Measurements from ENCODE around the gene FBXO47.

The FBXO47 gene

DNA sequence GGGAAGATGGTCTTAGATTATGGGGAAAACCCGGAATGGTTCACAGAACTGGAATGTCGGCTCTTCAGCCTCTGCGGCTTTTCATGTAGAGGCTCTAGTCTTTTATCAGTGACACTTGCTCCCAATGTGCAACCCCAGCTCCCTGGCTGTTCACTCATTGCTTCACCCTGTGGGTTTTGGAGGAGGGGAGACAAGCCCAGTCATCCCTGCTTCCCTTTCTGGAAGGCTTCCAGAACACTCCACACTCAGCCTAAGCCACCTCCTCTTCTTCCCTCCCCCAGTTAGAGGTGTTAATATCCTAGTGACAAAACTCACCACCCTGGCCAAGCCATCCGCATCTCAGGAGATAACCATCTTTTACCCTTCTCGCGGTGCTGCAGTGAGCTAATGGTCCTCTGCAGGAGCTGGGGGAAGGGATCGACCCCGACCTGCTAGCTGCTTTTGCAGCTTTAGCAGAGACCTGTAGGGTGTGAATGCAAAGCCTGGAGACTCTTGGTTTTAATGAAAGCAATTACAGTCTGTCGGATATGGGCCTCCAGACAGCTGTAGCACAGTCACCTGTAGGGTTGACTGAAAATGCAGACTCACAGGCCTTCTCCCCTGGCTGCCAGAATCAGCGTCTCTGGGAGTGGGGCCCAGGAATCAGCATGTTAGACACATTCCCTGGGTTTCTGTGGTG is 66.1 kb downstream of the FBXO47 start:
- no peak for FAIRE-seq

DNA sequence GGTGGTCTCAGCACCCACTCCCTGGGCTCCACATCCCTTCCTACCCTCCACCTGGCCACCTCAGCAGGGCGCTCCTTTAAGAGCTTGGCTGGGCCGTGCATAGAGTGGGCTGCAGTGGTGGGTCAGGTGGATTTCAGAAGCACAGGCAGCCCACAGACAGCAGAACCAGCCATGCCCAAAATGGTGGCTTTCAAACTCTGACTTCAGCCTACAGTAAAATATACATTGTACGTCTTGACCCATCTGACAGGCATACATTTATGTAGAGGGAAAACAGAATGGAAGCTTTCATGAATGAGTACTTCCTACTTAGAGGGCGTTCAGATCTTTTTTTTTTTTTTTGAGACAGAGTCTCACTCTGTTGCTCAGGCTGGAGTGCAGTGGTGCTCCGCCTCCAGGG is 67.8 kb downstream of the FBXO47 start:
- no peak for FAIRE-seq

DNA sequence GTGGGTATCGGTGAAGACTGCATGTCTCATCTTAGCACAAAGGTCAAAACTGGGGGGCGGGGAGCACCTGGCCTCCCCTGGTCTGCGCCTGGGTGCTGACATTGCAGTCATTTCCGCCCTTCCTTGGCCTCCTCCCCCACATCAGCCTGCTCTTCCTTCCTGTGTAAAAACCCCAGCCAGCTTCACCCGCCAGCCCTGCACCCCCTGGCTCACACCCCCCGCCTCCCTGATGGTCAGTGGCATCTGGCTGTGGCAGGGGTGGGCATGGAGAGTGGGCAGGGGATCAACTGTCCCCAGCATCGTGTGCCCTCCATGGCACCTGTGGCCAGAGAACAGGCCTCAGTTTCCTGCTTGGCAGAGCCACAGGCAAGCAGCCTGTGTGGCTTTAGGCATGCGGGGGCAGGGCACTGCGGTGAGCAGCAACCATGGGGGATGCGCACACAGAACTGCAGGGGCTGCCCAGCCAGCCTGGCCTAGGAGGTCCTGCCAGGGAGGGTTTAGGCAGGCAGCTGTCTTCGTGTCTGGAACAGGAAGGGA is 68.3 kb downstream of the FBXO47 start:
- FAIRE-seq = no peak

DNA sequence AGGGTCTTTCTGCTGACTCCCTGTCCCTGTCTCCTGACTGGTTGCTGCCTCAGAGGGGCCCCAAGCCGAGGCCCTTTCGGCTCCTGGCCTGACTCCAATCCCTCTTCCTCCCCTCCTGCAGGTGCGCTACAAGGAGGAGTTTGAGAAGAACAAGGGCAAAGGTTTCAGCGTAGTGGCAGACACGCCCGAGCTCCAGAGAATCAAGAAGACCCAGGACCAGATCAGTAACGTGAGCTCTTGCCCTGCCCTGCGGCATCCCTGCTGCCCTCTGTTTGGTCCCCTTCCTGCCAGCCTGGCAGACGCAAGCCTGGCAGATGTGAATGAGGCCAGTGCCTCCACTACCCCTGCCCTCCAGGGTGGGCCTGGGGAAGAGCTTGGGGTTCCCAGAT is 68.9 kb downstream of the FBXO47 start:
- no peak for FAIRE-seq

DNA sequence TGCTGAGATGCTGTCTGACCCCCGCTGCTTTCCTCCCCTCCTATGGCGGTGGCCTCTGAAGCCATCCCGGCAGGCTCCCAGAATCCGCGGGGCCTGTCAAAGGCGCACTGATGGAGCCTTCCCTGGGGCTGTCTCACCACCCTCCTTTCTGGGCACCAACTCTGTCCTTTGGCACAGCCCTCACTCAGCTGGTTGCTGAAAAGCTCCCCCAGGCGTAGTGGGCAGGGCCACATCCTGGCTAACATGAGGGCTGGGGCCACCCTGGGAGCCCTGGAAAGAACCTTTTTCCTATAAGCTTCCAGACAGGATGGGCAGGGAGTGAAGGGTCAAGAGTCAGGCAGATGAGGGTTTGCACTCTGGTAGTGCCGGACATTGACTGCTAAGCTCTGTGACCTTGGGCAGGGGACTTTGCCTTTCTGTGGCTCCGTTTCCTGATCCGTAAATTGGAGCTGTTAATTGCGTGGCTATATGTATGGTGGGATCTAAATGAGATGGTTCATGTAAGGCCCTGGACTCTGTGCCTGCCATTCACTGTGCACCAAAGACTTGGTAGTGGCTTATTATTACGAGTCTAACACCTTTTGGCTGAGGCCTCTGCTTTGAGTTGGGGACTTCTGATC is 69.4 kb downstream of the FBXO47 start:
- FAIRE-seq = no peak

DNA sequence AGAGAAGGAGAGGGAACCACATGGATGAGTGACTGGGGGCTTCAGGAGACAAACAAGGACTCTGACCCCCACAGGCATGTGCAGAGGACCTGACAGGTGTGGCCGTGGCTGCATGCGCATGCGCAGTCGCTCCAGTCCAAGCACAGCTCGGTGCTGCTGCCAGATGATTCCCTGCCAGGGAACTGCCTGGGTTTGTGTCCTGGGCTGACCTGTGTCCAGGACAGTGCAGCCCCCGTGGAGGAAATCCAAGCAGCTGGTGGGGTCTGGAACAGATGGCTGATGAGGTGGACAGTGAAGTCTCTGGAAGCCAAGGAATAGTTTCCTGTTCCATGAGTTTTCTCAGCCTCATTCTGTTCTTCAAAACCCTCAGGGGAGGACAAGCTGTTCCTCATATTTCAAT is 70.0 kb downstream of the FBXO47 start:
- FAIRE-seq = no peak

DNA sequence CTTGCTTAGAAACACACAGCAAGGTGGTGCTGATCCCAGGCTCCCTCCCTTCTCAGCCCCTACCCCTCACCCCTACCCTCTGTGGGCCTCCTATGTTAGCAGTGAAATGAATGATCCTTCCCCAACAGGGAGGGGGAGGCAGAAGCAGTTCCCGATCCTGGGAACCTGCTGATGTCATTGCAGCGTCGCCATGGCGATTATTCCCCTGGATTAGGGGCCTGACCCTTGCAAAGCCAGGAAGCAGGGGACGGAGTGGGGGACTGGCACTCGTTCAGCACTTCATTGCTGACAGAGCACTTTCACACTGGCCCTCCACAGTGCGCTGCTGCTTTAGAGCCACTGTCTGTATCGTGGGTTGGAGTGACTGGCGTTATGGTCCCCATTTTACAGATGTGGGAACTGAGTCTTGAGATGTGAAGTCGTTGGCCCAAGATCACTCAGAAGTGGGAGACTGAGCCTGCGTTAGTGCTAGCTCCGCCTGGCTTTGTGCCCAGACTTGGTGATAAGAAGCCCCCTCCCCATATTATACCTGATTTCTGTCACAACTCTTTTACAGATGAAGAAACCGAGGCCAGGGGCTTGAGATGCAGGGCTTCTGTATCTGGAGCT is 70.8 kb downstream of the FBXO47 start:
- no peak for FAIRE-seq

DNA sequence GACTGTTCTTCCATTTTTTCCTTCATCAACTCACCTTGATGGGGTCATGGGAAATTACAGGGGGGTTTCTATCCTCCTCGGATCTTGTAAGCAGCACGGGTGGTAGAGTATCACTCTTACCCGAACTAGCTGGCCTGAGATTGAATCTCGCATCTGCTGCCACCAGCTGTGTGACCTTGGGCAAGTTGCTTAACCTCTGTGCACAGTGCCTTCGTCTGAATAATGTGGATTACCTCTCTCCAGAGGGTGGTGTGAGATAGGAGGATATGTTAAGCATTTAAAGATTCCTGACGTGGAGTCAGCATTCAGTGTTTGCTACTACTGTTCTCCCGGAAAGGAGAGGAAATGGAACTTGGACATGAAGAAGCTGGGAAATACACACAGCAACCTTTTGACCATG is 72.9 kb downstream of the FBXO47 start:
- no peak for FAIRE-seq

DNA sequence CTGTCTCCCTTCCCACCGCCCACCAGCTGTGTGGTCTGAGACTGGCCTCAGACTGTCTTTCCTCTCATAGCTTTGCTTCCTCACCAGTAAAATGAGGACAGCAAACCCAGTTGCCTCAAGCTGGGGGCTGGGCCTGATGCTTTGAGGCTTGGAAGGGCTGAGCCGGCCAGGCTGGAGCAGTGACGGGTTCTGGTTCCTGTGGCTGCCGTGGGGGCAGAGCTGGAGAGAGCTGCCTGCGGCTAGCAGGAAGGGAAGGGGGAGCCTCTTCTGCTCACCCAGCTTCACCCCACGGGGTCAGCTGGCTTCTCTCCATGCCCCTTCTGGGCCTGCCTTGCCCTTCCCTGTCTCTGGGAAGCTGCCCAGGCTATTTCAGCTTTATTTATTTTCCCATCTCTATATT is 73.6 kb downstream of the FBXO47 start:
- no peak for FAIRE-seq

DNA sequence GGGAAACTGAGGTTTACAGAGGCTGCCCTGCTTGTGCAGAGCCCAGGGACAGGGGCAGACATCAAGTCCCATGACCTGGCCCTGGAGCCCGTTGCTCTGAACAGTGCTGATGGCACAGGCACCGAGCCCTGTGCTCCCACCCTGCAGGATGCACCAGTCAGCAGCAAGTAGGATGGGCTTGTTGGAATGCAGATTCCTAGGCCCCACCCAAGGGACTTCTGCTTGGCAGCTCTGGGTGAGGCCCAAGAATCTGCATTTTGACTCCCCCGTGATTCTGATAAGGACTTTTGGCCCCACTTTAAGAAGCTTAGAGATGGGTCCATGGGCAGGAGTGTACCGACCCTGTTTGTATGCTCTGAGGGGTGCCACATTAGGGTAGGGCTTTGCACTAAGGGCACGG is 74.1 kb downstream of the FBXO47 start:
- FAIRE-seq = no peak

DNA sequence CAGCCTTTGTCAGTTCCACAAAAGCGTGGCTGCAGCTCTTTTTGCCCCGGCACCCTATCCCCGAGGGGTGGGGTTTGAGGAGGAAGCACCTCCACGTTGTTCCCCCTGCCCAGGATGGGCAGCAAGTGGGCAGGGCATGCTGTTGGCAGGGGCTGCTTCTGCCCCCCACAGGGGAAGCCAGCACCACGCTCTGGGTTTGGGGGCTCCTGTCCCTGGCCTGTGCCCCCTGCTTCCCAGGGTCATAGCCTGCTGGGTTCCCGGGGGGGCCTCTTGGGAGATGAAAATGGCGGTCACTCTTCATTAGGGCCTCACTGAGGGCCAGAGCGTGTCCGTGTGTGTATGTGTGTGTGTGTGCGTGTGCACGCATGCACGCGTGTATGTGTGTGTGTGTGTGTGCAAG is 74.6 kb downstream of the FBXO47 start:
- no peak for FAIRE-seq

DNA sequence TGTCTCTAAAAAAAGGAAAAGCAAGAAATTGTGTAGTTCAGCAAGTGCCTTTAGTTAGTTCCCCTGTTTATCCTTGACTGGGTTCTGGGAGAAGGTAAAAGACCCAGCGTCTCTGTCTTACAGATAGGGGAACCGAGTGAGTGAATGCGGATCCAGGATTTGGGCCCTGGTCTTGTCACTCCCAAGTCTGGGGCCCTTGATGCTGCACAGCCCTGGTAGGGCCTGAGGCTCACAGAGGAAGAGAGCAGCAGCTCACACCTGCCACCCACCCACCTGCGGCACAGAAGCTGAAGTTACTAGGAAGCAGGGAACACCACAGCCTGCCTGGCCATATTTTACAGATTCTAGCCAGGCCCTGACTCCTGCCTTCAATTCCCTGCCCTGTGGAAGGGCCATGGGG is 75.1 kb downstream of the FBXO47 start:
- FAIRE-seq = no peak

DNA sequence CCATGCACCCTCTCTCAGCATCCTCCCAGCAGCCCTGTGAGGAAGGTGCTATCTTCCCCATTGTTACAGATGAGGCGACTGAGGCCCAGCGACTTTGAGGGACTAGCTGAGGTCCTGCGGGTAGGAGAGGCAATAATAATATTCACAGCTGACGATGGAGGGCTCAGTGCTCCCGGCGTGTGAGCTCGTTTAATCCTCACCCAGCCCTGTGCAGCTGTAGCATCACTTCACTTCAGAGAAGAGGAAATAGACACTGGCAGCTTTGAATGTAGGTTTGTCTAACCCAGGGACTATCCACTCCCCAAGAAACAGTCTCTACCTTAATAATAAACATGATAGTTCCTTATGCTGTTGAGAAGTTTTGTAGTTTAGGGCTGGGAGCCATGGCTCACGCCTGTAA is 75.8 kb downstream of the FBXO47 start:
- FAIRE-seq = no peak

DNA sequence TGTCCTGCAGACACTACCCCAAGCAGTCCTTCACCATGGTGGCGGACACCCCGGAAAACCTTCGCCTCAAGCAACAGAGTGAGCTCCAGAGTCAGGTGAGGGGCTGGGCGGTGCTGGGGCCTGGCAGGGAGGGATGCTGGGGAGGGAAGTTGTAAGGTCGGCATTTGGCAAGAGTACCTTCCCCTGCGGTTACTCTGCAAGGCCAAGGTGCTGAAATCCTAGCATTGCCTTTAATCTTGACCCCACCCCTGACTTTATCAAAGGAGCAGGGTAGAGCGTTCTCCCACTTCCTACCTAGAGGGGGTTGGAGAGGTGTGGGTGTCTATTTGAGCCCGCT is 76.8 kb downstream of the FBXO47 start:
- no peak for FAIRE-seq

DNA sequence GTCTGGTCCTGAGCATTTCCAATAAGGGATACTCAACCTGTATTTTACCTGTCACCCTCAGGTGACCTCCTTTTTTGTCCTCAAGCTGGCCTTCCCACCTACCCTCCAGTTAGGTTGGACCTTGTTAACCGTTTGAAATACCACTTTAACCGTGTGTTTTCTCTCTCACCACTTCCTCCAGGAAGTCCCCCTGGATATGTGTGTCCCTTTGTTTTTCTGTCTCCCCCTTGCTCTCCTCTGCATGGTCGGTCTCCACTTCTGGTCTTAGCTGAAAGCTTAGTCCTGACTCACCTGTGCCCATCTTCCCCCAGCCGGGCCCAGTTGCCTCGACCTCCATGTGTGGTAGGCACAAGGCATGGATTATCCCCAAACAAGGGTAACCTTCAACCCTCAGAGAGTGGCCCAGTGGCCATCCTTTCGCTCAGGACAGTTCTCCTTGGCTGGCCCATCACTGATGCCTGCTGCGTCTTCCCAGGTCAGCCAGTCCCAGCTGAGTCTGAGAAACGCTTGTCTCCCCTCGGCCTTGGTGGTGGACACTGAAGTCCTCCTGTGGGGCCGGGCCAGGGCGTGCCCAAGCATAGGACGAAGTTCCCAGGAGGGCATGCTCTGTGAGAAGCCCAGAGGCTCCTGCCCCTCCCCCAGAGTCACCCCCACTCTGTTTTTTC is 77.3 kb downstream of the FBXO47 start:
- FAIRE-seq = no peak

DNA sequence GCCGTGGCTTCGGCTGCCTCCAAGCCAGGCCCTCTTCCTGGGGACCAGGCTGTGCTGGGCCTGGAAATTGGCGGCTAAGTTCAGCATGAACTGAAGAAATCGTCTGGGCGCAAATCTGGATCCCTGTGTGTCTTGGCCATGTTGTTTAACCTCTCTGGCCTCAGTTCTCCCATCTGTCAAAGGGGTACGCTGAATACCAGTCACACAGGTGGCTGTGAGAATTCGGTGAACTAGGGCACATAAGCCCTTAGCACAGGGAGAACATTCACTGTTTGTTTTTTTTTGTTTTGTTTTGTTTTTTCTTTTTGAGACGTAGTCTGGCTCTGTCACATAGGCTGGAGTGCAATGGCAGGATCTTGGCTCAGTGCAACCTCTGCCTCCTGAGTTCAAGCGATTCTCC is 78.4 kb downstream of the FBXO47 start:
- no peak for FAIRE-seq

DNA sequence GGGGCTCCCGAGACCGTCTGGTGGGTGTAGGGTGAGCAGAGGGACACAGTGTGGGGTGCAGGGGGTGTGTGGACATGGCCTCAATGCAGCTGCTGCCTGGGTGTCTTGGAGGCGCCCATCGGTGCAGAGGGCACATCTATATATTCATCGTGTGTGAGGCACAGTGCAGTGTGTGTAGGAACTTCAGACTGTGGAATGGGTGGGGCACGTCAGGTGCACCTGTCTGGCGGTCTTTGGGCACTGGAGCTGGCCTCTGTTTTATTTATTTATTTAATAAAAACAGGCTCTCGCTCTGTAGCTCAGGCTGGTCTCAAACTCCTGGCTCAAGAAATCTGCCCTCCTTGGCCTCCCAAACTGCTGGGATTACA is 80.6 kb downstream of the FBXO47 start:
- FAIRE-seq = no peak

Measured in G401.6 (cell line).